DND-41 (cell line): Measurements from ENCODE around the gene AHR.

Experiments used
- CTCF ChIP-seq: IDR thresholded peaks from 2 replicates; pipeline ENCODE4 v1.5.1; 2012; ENCODE audit warnings: borderline replicate concordance, low read length, moderate library complexity, mild to moderate bottlenecking; ENCODE audit not compliant: poor library complexity, severe bottlenecking; ENCODE audit errors: extremely low read depth
- EZH2 ChIP-seq: IDR thresholded peaks from 3 replicates; pipeline ENCODE4 v1.6.1; 2012; ENCODE audit warnings: borderline replicate concordance, low read depth, mild to moderate bottlenecking, moderate library complexity, low read length, inconsistent platforms; ENCODE audit not compliant: severe bottlenecking

GRCh38 chr7:17376595-17376994 is 78.1 kb downstream of the AHR start:
- TF ChIP-seq CTCF, result no peak
- no peak for TF ChIP-seq EZH2
